SK-N-SH treated with all-trans-retinoic acid at 6 μM for 48 hours (cell line): ENCODE measurements around the gene XRCC3.

ENCODE experiments used
- PATZ1 ChIP-seq: fragments of 250-450 bp; sonication (Bioruptor Pico); IDR thresholded peaks from 2 replicates; pipeline ENCODE4 v1.8.0; 2020; ENCODE audit warnings: mild to moderate bottlenecking, moderate library complexity, borderline replicate concordance
- PPARA ChIP-seq: fragments of 250-450 bp; sonication (Bioruptor Pico); IDR thresholded peaks from 2 replicates; pipeline ENCODE4 v1.5.0; 2020; ENCODE audit warnings: mild to moderate bottlenecking, borderline replicate concordance
- RARB ChIP-seq: fragments of 250-450 bp; sonication (Bioruptor Pico); IDR thresholded peaks from 2 replicates; pipeline ENCODE4 v1.8.0; 2021; ENCODE audit warnings: mild to moderate bottlenecking, moderate library complexity
- TOX ChIP-seq: fragments of 250-450 bp; sonication (Bioruptor Pico); IDR thresholded peaks from 2 replicates; pipeline ENCODE4 v1.8.0; 2021; ENCODE audit warnings: mild to moderate bottlenecking, moderate library complexity, borderline replicate concordance
- TSHZ2 ChIP-seq: fragments of 250-450 bp; sonication (Bioruptor Pico); IDR thresholded peaks from 2 replicates; pipeline ENCODE4 v1.5.0; 2020; ENCODE audit warnings: mild to moderate bottlenecking, moderate library complexity
- ZFP3 ChIP-seq: fragments of 250-450 bp; sonication (Bioruptor Pico); IDR thresholded peaks from 2 replicates; pipeline ENCODE4 v1.5.0; 2020; ENCODE audit warnings: mild to moderate bottlenecking, moderate library complexity
- ZNF8 ChIP-seq: fragments of 450-650 bp; formaldehyde crosslinking; IDR thresholded peaks from 2 replicates; pipeline ENCODE4 v1.5.0; 2020; ENCODE audit warnings: mild to moderate bottlenecking, moderate library complexity
- TF ChIP-seq, protein P1 (sequence below): fragments of 250-450 bp; sonication (Bioruptor Pico); IDR thresholded peaks from 2 replicates; pipeline ENCODE4 v1.5.1; 2020; ENCODE audit warnings: low read depth, mild to moderate bottlenecking, moderate library complexity
- TF ChIP-seq, protein P2 (sequence below): fragments of 250-450 bp; sonication (Bioruptor Pico); IDR thresholded peaks from 2 replicates; pipeline ENCODE4 v1.8.0; 2021; ENCODE audit warnings: low read depth, mild to moderate bottlenecking, moderate library complexity, borderline replicate concordance

DNA sequence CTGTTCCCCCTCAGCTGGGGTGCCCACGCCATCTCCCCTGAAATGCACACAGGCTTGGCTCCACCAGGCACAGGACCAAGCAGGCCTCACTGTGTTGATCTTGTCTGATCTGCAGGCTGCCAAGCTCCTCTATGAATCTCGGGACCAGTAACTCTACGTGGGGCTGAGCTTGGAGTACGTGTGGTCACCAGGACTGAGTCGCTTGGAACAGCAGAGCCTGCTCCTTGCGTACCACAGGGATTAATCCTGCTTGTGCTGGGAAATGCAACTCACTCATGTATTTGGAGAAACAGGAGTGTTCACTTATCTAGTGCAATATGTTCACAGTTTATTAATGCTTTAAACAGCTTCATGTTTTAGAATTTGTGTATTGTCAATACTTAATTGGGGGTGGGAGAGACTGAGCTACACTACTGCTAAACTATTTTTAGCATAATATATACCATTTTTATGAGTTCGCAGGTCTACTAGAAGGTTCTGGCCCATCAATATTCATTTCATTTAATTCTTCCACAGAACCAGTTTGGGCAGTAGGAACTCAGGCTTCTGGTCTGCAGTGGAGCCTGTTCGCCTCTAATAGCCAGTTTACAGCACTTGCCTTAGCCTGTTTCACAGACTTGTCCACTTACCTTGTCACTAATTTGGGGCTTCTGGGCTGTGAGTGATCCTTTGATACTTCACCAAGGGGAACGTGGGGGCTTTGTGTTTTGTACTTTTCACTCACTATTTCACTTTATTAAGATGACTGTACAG, 17.8 kb upstream of the XRCC3 start:
- no peak for TF ChIP-seq TOX (CRISPR knock-in tag)
- TF ChIP-seq ZFP3: no peak
- TF ChIP-seq TSHZ2 (CRISPR knock-in tag): no peak
- no peak for TF ChIP-seq ZNF8 (CRISPR knock-in tag)
- no peak for TF ChIP-seq PPARA (CRISPR knock-in tag)
- TF ChIP-seq, protein P1, sequence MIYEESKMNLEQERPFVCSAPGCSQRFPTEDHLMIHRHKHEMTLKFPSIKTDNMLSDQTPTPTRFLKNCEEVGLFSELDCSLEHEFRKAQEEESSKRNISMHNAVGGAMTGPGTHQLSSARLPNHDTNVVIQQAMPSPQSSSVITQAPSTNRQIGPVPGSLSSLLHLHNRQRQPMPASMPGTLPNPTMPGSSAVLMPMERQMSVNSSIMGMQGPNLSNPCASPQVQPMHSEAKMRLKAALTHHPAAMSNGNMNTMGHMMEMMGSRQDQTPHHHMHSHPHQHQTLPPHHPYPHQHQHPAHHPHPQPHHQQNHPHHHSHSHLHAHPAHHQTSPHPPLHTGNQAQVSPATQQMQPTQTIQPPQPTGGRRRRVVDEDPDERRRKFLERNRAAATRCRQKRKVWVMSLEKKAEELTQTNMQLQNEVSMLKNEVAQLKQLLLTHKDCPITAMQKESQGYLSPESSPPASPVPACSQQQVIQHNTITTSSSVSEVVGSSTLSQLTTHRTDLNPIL: no peak
- TF ChIP-seq, protein P2, sequence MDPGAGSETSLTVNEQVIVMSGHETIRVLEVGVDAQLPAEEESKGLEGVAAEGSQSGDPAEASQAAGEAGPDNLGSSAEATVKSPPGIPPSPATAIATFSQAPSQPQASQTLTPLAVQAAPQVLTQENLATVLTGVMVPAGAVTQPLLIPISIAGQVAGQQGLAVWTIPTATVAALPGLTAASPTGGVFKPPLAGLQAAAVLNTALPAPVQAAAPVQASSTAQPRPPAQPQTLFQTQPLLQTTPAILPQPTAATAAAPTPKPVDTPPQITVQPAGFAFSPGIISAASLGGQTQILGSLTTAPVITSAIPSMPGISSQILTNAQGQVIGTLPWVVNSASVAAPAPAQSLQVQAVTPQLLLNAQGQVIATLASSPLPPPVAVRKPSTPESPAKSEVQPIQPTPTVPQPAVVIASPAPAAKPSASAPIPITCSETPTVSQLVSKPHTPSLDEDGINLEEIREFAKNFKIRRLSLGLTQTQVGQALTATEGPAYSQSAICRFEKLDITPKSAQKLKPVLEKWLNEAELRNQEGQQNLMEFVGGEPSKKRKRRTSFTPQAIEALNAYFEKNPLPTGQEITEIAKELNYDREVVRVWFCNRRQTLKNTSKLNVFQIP (CRISPR knock-in tag): no peak
- no peak for TF ChIP-seq RARB
- no peak for TF ChIP-seq PATZ1 (CRISPR knock-in tag)
